Measurements from ENCODE around the gene LYPD4.

- no peak for TF ChIP-seq CTCF (IDR thresholded peaks at IDR 0.05)
- no peak for TF ChIP-seq POLR2A (IDR thresholded peaks at IDR 0.05)
These were observed 19.9 kb upstream of the LYPD4 start for GRCh38 chr19:41864374-41864773.

All from thyroid gland (tissue), 4 donors.